ENCODE results near the gene PC. TPM values are rescaled to one million over a fixed set of nuclear protein-coding genes. Genes with fewer than 3 reads are reported as not detected.

The PC gene
- total RNA-seq, 1 donor from 2014 or later: 12.7 TPM

- intact Hi-C loops (cut with micrococcal nuclease): no loop called here
Observed at GRCh38 chr11:66914505-66914904, 43.7 kb downstream of the PC start.

- intact Hi-C loops (cut with micrococcal nuclease): no loop called here
Observed at GRCh38 chr11:66912911-66913310, 45.3 kb downstream of the PC start.

GRCh38 chr11:66912361-66912760 is 45.8 kb downstream of the PC start:
- intact Hi-C loops (cut with micrococcal nuclease): no loop called here

GRCh38 chr11:66910669-66911068 is 47.5 kb downstream of the PC start:
- intact Hi-C loops (cut with micrococcal nuclease): no loop called here

GRCh38 chr11:66910016-66910415 is 48.2 kb downstream of the PC start:
- intact Hi-C loops (cut with micrococcal nuclease): no loop called here

- intact Hi-C loops (cut with micrococcal nuclease): no loop called here
Observed at GRCh38 chr11:66909181-66909580, 49.0 kb downstream of the PC start.

GRCh38 chr11:66907751-66908630 is 50.2 kb downstream of the PC start:
- intact Hi-C loops (cut with micrococcal nuclease): no loop called here

GRCh38 chr11:66906061-66906733 is 52.0 kb downstream of the PC start:
- intact Hi-C loops (cut with micrococcal nuclease): no loop called here

GRCh38 chr11:66905631-66906030 is 52.6 kb downstream of the PC start:
- intact Hi-C loops (cut with micrococcal nuclease): no loop called here

- intact Hi-C loops (cut with micrococcal nuclease): no loop called here
Observed at GRCh38 chr11:66904981-66905521, 53.1 kb downstream of the PC start.

GRCh38 chr11:66904561-66904960 is 53.6 kb downstream of the PC start:
- intact Hi-C loops (cut with micrococcal nuclease): no loop called here

GRCh38 chr11:66904055-66904454 is 54.1 kb downstream of the PC start:
- intact Hi-C loops (cut with micrococcal nuclease): no loop called here

- intact Hi-C loops (cut with micrococcal nuclease): no loop called here
Observed at GRCh38 chr11:66902486-66903177, 55.6 kb downstream of the PC start.

GRCh38 chr11:66901964-66902390 is 56.2 kb downstream of the PC start:
- intact Hi-C loops (cut with micrococcal nuclease): no loop called here

GRCh38 chr11:66894141-66894540 is 64.0 kb downstream of the PC start:
- intact Hi-C loops (cut with micrococcal nuclease): no loop called here

- intact Hi-C loops (cut with micrococcal nuclease): no loop called here
Observed at GRCh38 chr11:66892911-66893310, 65.3 kb downstream of the PC start.

GRCh38 chr11:66891851-66892660 is 66.1 kb downstream of the PC start:
- intact Hi-C loops (cut with micrococcal nuclease): no loop called here

- intact Hi-C loops (cut with micrococcal nuclease): no loop called here
Observed at GRCh38 chr11:66889960-66890359, 68.2 kb downstream of the PC start.

- intact Hi-C loops (cut with micrococcal nuclease): no loop called here
Observed at GRCh38 chr11:66888282-66888681, 69.9 kb downstream of the PC start.

GRCh38 chr11:66887526-66887925 is 70.7 kb downstream of the PC start:
- intact Hi-C loops (cut with micrococcal nuclease): no loop called here

GRCh38 chr11:66886671-66887221 is 71.4 kb downstream of the PC start:
- intact Hi-C loops (cut with micrococcal nuclease): no loop called here

All from T-helper 2 cell treated with Interferon-gamma antibody and Interleukin-4, amounts not matched to agents 100 ng/mL and 5 ng/mL, for 36 hours (primary cell).